Mucosa of descending colon (tissue), 3 donors: ENCODE measurements around the gene OSBPL5. TPM values are rescaled to one million over a fixed set of nuclear protein-coding genes. Genes with fewer than 3 reads are reported as not detected.
A peak's percentile ranks its signal among the peaks of the same experiment; 100 is the strongest.

Experiments used
- ATAC-seq: fragments of 200-7000 bp; cut with Tn5 transposase; one replicate; pipeline ENCODE4 v1.9.1; 2020; ENCODE audit warnings: mild to moderate bottlenecking, moderate library complexity
- DNase-seq, 3 donors: peaks; one replicate each; pipeline ENCODE4 v3.0.0-alpha.2; 2020
- H3K36me3 ChIP-seq: fragments of 200-600 bp; one replicate; pipeline ENCODE4 v1.8.0; 2021; ENCODE audit warnings: low read depth, mild to moderate bottlenecking
- H3K4me1 ChIP-seq: fragments of 200-600 bp; one replicate; pipeline ENCODE4 v1.8.0; 2021; ENCODE audit warnings: low read depth, mild to moderate bottlenecking
- H3K4me3 ChIP-seq: fragments of 200-600 bp; one replicate; pipeline ENCODE4 v1.8.0; 2021; ENCODE audit warnings: mild to moderate bottlenecking
- H3K9me3 ChIP-seq: fragments of 200-600 bp; one replicate; pipeline ENCODE4 v1.8.0; 2021; ENCODE audit warnings: mild to moderate bottlenecking
- CTCF ChIP-seq: fragments of 200-600 bp; IDR thresholded peaks from one replicate; pipeline ENCODE4 v1.8.0; 2022; ENCODE audit warnings: antibody characterized with exemption, mild to moderate bottlenecking
- intact Hi-C, 2 donors: fragments of 100-400 bp; cut with DNase I in 1 of 2; cut with micrococcal nuclease in 1 of 2; formaldehyde crosslinking; loops; one replicate each; pipeline versions ENCODE4 v1.11.0 to v1.11.1; 2022; cut with DNase I, micrococcal nuclease
- total RNA-seq, 3 donors: library from RNA; stranded (reverse); fragmentation: NEBNext Ultra II Directional in 2 of 3; extraction: Animal tissue kit (Norgen Biotek cat#: 25700) in 2 of 3; gene quantifications; one replicate each; pipeline versions ENCODE4 v1.2.1 to v1.2.4, GENCODE V29; 2021 to 2023
- donor health status: DM: no; HTN: no; CAD: no; lungs with moderate emphysema.
- donor health status: DM: no; HTN: no; CAD: no.
- donor health status: DM: no; HTN: yes; CAD: no.

OSBPL5 gene
- total RNA-seq, 3 donors from 2014 or later: 43.6 to 64.1 (median 52.4) TPM

GRCh38 chr11:3134218-3134621, 30.9 kb downstream of the OSBPL5 start:
- Histone ChIP-seq H3K4me1 (peaks cover 4% of the 10 kb centered on the region), H3K4me3 (no peak overlapping the region), H3K36me3 (no peaks in the 10 kb centered on the region), H3K9me3 (no peaks in the 10 kb centered on the region)
- intact Hi-C loops: no loop called here
- DNase-seq (peak in 2 of 3 donors; percentile 17 to 39), ATAC-seq (no peak)
- no peak for TF ChIP-seq CTCF

GRCh38 chr11:3133261-3134217, 31.6 kb downstream of the OSBPL5 start:
- H3K9me3 ChIP-seq: no peaks in the 10 kb centered on the region

GRCh38 chr11:3132831-3133260, 32.3 kb downstream of the OSBPL5 start:
- H3K36me3 ChIP-seq: no peaks in the 10 kb centered on the region
- no peak for TF ChIP-seq CTCF
- H3K9me3 ChIP-seq: no peaks in the 10 kb centered on the region
- ATAC-seq (no peak), DNase-seq (peak in 1 of 3 donors; percentile 23)
- peaks cover 4% of the 10 kb centered on the region for H3K4me1 ChIP-seq
- intact Hi-C loops: no loop called here
- H3K4me3 ChIP-seq: no peak overlapping the region

More at GRCh38 chr11:3133261-3134217, 31.6 kb downstream of the OSBPL5 start:
- TF ChIP-seq CTCF: no peak
- Histone ChIP-seq H3K4me1 (peaks cover 4% of the 10 kb centered on the region), H3K4me3 (no peak overlapping the region), H3K36me3 (no peaks in the 10 kb centered on the region)
- no peak for ATAC-seq
- peak in 1 of 3 donors; percentile 27 for DNase-seq
- intact Hi-C loops: no loop called here

DNA sequence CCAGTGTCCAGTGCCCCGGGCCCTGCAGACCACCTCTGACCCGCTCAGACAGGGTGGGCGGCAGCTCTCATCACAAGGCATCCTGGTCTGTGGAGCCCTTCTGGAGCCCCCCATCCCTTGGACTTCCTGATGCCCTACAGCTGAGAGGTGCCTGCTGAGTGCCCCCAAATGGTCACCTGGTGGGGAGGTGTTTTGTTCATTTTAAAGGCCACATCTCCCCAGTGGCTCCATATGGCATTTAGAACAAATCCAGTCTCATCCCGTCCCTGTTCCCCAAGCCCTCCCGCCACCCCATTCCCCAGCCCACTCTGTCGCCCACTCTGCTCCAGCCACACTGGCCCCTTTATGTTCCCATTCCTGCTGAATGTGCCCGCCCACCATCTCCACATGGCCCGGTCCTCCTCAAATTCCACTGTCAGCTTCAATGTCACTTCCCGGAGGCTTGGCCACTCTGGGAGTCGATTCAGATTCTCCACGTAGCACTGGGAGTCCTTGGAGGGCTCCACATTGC, 32.8 kb downstream of the OSBPL5 start:
- no peak for TF ChIP-seq CTCF
- intact Hi-C loops: no loop called here
- DNase-seq: peak in 1 of 3 donors; percentile 31

GRCh38 chr11:3131330-3131941, 33.7 kb downstream of the OSBPL5 start:
- no peak overlapping the region for H3K4me3 ChIP-seq
- intact Hi-C loops: no loop called here
- H3K36me3 ChIP-seq: no peaks in the 10 kb centered on the region
- no peaks in the 10 kb centered on the region for H3K9me3 ChIP-seq
- ATAC-seq (no peak), DNase-seq (no peak)
- H3K4me1 ChIP-seq: peaks cover 11% of the 10 kb centered on the region
- TF ChIP-seq CTCF: no peak

More for the DNA sequence above, 32.8 kb downstream of the OSBPL5 start:
- Histone ChIP-seq H3K4me3 (no peak overlapping the region), H3K4me1 (peaks cover 4% of the 10 kb centered on the region), H3K36me3 (no peaks in the 10 kb centered on the region), H3K9me3 (no peaks in the 10 kb centered on the region)
- ATAC-seq: no peak
